ENCODE results near the gene DNAH7. TPM values are rescaled to one million over a fixed set of nuclear protein-coding genes. Genes with fewer than 3 reads are reported as not detected.

DNAH7 gene
- total and polyA plus RNA-seq, 2 of the 13 experiments (the other 11 are each of a cell fraction or from before 2014, with no cell fraction given): 0.09 TPM; not detected in 1

DNA sequence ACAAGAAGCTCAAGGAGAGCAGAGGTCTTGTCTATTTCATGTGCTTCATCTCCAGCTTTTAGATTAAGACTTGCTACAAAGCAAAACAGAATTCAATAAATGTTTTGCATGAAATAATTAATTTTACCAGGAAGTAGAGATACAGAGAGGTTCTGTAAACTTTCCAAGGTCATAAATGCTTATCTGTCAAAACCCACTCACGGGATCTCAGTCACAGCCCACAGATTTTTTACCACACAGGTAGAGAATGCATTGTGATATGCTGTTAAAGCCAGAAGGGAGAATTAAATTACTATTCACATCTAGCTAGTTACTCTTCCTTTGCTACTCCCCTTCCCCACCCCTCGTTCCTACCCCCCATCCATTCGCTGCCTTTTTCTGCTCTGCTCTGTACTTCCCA lies 205.5 kb downstream of the DNAH7 start (continued):
- TF ChIP-seq, protein P1, sequence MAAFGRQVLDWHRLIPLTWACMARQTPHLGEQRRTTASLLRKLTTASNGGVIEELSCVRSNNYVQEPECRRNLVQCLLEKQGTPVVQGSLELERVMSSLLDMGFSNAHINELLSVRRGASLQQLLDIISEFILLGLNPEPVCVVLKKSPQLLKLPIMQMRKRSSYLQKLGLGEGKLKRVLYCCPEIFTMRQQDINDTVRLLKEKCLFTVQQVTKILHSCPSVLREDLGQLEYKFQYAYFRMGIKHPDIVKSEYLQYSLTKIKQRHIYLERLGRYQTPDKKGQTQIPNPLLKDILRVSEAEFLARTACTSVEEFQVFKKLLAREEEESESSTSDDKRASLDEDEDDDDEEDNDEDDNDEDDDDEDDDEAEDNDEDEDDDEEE (CRISPR knock-in tag; IDR thresholded peaks at IDR 0.05): no peak
- TF ChIP-seq ZNF546 (CRISPR knock-in tag; conservative IDR thresholded peaks at IDR 0.05) (no peak), DRAP1 (CRISPR knock-in tag; IDR thresholded peaks at IDR 0.05) (no peak), ZSCAN31 (CRISPR knock-in tag; IDR thresholded peaks at IDR 0.05; ENCODE audit: low read depth) (no peak), CENPX (CRISPR knock-in tag; IDR thresholded peaks at IDR 0.05) (no peak), NR2F6 (IDR thresholded peaks at IDR 0.05) (no peak), NR2F6 (CRISPR knock-in tag; IDR thresholded peaks at IDR 0.05) (no peak), NCOA5 (CRISPR knock-in tag; IDR thresholded peaks at IDR 0.05) (no peak), TBL1XR1 (IDR thresholded peaks at IDR 0.05; ENCODE audit: borderline replicate concordance, low read length, partially characterized antibody) (no peak), ZNF878 (CRISPR knock-in tag; IDR thresholded peaks at IDR 0.05) (no peak), POLR2AphosphoS2 (IDR thresholded peaks at IDR 0.05; ENCODE audit: low read depth, low read length) (no peak)

GRCh38 chr2:195861821-195862220 lies 206.8 kb downstream of the DNAH7 start:
- H3K79me2 ChIP-seq (ENCODE audit: insufficient read depth, low read length): no peaks in the 10 kb centered on the region
- H2AFZ ChIP-seq (ENCODE audit: low read length): no peak overlapping the region
- BruUV-seq (replicated peaks): no TSS peak
- H3K9ac ChIP-seq (ENCODE audit: insufficient read depth, low read depth, low read length): no peak overlapping the region
- ChIA-PET CTCF (ENCODE audit: low intra/inter-chr PET ratio, low total read pairs) (no interaction called here), POLR2A (no interaction called here)
- H4K20me1 ChIP-seq (ENCODE audit: insufficient read depth, low read length): no peaks in the 10 kb centered on the region
- no peaks in the 10 kb centered on the region for H3K27me3 ChIP-seq (ENCODE audit: control insufficient read depth in 1 of 2, insufficient read depth in 2 of 2, low read length in 2 of 2)
- no peaks in the 10 kb centered on the region for H3K9me3 ChIP-seq (ENCODE audit: low read length)
- H3K4me3 ChIP-seq (replicated peaks in 1 of 3; ENCODE audit: insufficient read depth in 1 of 3, low read depth in 2 of 3, low read length in 3 of 3): no peak overlapping the region
- no peak for ATAC-seq
- no peaks in the 10 kb centered on the region for H3K36me3 ChIP-seq (replicated peaks in 1 of 2; ENCODE audit: control insufficient read depth in 1 of 2, insufficient read depth in 2 of 2, low read length in 2 of 2)
- DNase-seq (ENCODE audit: low spot score): no peak
- FAIRE-seq: no peak
- in situ Hi-C loops (cut with HindIII; ENCODE audit: extremely low pct_ligation_motif_present, low pct_unique_long_range_greater_than_20kb) (no loop called here), intact Hi-C loops (cut with micrococcal nuclease; ENCODE audit: unreplicated experiment) (no loop called here)
- H3K4me2 ChIP-seq (ENCODE audit: low read depth, low read length): no peak overlapping the region
- no peaks in the 10 kb centered on the region for H3K4me1 ChIP-seq (ENCODE audit: insufficient read depth, low read length)
- no peak overlapping the region for H3K27ac ChIP-seq (ENCODE audit: extremely low read length, insufficient read depth, low read length)
- TF ChIP-seq HNRNPK (IDR thresholded peaks at IDR 0.05; ENCODE audit: low read depth, low read length, poor library complexity, severe bottlenecking): peak; percentile 14
- TF ChIP-seq ZNF33B (CRISPR knock-in tag; IDR thresholded peaks at IDR 0.05): no peak
- WGBS (ENCODE audit: low lambda C conversion rate): 2% methylated on average over 5 of the region's 5 CpGs

Data from HepG2 (cell line).